H1 (cell line): Measurements from ENCODE around the gene NUBPL. TPM values are rescaled to one million over a fixed set of nuclear protein-coding genes. Genes with fewer than 3 reads are reported as not detected.

Experiments used
- CBX8 ChIP-seq: fragments of 300-800, 300-1000 bp; sonication (generic); IDR thresholded peaks from 2 replicates; pipeline ENCODE4 v1.7.1; 2016; ENCODE audit warnings: low read depth, low read length, borderline replicate concordance
- CHD1 ChIP-seq: IDR thresholded peaks from 2 replicates; pipeline ENCODE4 v1.6.1; 2012; ENCODE audit warnings: low read depth, low read length, improper control_type of control experiment
- CHD7 ChIP-seq: fragments of 300-600 bp; sonication (generic); IDR thresholded peaks from 2 replicates; pipeline ENCODE4 v1.7.1; 2012; ENCODE audit warnings: low read length, moderate library complexity, mild to moderate bottlenecking, inconsistent platforms; ENCODE audit not compliant: insufficient replicate concordance
- JUN ChIP-seq: IDR thresholded peaks from 2 replicates; pipeline ENCODE4 v1.6.1; 2011; ENCODE audit warnings: low read depth, mild to moderate bottlenecking, improper control_type of control experiment, low read length
- KDM1A ChIP-seq: fragments of 200-600, 300-600 bp; sonication (generic); IDR thresholded peaks from 2 replicates; pipeline ENCODE4 v1.7.1; 2016; ENCODE audit warnings: mild to moderate bottlenecking, low read length, borderline replicate concordance
- POLR2A ChIP-seq, 2 experiments: IDR thresholded peaks; 1 replicate in 1 of 2; 2 replicates in 1 of 2; pipeline ENCODE4 v1.6.1; 2011; ENCODE audit warnings: low read depth in 2 of 2, low read length in 2 of 2, mild to moderate bottlenecking in 2 of 2; ENCODE audit errors: control extremely low read depth in 1 of 2
- RBBP5 ChIP-seq: IDR thresholded peaks from 2 replicates; pipeline ENCODE4 v1.7.1; 2012; ENCODE audit warnings: low read depth, mild to moderate bottlenecking, inconsistent platforms, low read length, moderate library complexity, borderline replicate concordance
- polyA plus RNA-seq, 7 experiments: library from polyadenylated mRNA; depleted of rRNA in 3 of 7; stranded (reverse) in 5 of 7; unstranded in 2 of 7; fragments of >200 nt in 5 of 7; fragments of 200-250 nt in 2 of 7; gene quantifications; 1 replicate in 5 of 7; 2 replicates in 1 of 7; 4 replicates in 1 of 7; pipeline versions ENCODE4 v1.2.1 to v1.2.3, GENCODE V29; 2011 to 2013; ENCODE audit warnings: missing spikeins in 2 of 7, mixed read lengths in 2 of 7
- total RNA-seq: library from RNA; stranded (reverse); fragmentation: NEBNext Ultra II Directional; extraction: Animal tissue kit (Norgen Biotek cat#: 25700); gene quantifications from 2 replicates; pipeline ENCODE4 v1.2.1, GENCODE V29; 2021

The NUBPL gene
- total and polyA plus RNA-seq, 2 of the 8 experiments (the other 6 are each of a cell fraction or from before 2014, with no cell fraction given) = 1.6 to 6.8 TPM

DNA sequence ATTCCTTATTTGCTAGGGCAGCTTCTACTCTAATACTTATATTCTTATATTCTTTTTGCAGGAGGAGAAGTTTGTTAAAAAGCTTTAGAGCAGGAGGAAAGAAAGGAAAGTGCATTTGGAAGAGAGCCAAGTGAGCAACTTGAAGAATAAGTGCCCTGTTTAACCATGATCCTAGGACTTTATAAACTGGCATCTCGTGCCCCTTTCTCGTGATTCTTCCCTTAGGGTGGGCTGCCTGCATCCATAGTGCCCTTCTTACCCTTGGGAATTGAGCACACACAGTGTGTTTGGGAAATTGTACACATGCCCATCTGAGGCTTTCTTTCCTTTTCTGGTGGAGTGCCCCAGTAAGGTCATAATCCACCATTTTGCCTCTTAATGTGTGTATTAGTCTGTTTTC lies 141.9 kb downstream of the NUBPL start (continued):
- no peak for TF ChIP-seq CHD7
- TF ChIP-seq JUN = no peak
- TF ChIP-seq KDM1A = no peak
- TF ChIP-seq CBX8 = no peak
- no peak for TF ChIP-seq RBBP5
- TF ChIP-seq CHD1 = no peak
- no peak for TF ChIP-seq POLR2A (IDR thresholded peaks at IDR 0.05; ENCODE audit: control extremely low read depth in 1 of 2, low read depth in 2 of 2, low read length in 2 of 2)
